ENCODE measurements around the gene UTS2B.

UTS2B gene

GRCh38 chr3:191306428-191306827, 23.9 kb downstream of the UTS2B start:
- no peaks in the 10 kb centered on the region for H3K9me3 ChIP-seq (ENCODE audit: insufficient read depth, low read length)
- no peaks in the 10 kb centered on the region for H3K36me3 ChIP-seq (ENCODE audit: insufficient read depth, insufficient read length, low read length)
- H3K9ac ChIP-seq (ENCODE audit: insufficient read length, low read depth), result no peak overlapping the region
- TF ChIP-seq ZNF274 (IDR thresholded peaks at IDR 0.05; ENCODE audit: low read depth, low read length) (no peak), YY1 (IDR thresholded peaks at IDR 0.05; ENCODE audit: insufficient read depth, insufficient read length) (no peak), SUZ12 (IDR thresholded peaks at IDR 0.05; ENCODE audit: extremely low read depth, insufficient read depth, insufficient read length) (no peak)
- H3K4me1 ChIP-seq (ENCODE audit: insufficient read depth, insufficient read length), result no peaks in the 10 kb centered on the region
- no peak overlapping the region for H3K4me3 ChIP-seq (ENCODE audit: insufficient read length, low read depth)
- no peak for DNase-seq (ENCODE audit: low read depth, low spot score)
- no peaks in the 10 kb centered on the region for H3K27me3 ChIP-seq (ENCODE audit: insufficient read depth, insufficient read length)

GRCh38 chr3:191303596-191303995, 26.7 kb downstream of the UTS2B start:
- no peaks in the 10 kb centered on the region for H3K27me3 ChIP-seq (ENCODE audit: insufficient read depth, insufficient read length)
- H3K9ac ChIP-seq (ENCODE audit: insufficient read length, low read depth), result no peak overlapping the region
- TF ChIP-seq SUZ12 (IDR thresholded peaks at IDR 0.05; ENCODE audit: extremely low read depth, insufficient read depth, insufficient read length), result no peak
- no peak for TF ChIP-seq ZNF274 (IDR thresholded peaks at IDR 0.05; ENCODE audit: low read depth, low read length)
- TF ChIP-seq YY1 (IDR thresholded peaks at IDR 0.05; ENCODE audit: insufficient read depth, insufficient read length), result no peak
- H3K9me3 ChIP-seq (ENCODE audit: insufficient read depth, low read length), result peaks cover 4% of the 10 kb centered on the region; the same call in 1 of the 2 replicates
- H3K4me1 ChIP-seq (ENCODE audit: insufficient read depth, insufficient read length), result no peaks in the 10 kb centered on the region
- no peak for DNase-seq (ENCODE audit: low read depth, low spot score)
- no peak overlapping the region for H3K4me3 ChIP-seq (ENCODE audit: insufficient read length, low read depth)
- no peaks in the 10 kb centered on the region for H3K36me3 ChIP-seq (ENCODE audit: insufficient read depth, insufficient read length, low read length)

GRCh38 chr3:191302451-191302850, 27.9 kb downstream of the UTS2B start:
- Histone ChIP-seq H3K9me3 (ENCODE audit: insufficient read depth, low read length) (peaks cover 4% of the 10 kb centered on the region; the same call in 1 of the 2 replicates), H3K4me1 (ENCODE audit: insufficient read depth, insufficient read length) (no peaks in the 10 kb centered on the region), H3K9ac (ENCODE audit: insufficient read length, low read depth) (no peak overlapping the region), H3K4me3 (ENCODE audit: insufficient read length, low read depth) (no peak overlapping the region), H3K36me3 (ENCODE audit: insufficient read depth, insufficient read length, low read length) (no peaks in the 10 kb centered on the region), H3K27me3 (ENCODE audit: insufficient read depth, insufficient read length) (no peaks in the 10 kb centered on the region)
- no peak for DNase-seq (ENCODE audit: low read depth, low spot score)
- TF ChIP-seq YY1 (IDR thresholded peaks at IDR 0.05; ENCODE audit: insufficient read depth, insufficient read length) (no peak), ZNF274 (IDR thresholded peaks at IDR 0.05; ENCODE audit: low read depth, low read length) (no peak), SUZ12 (IDR thresholded peaks at IDR 0.05; ENCODE audit: extremely low read depth, insufficient read depth, insufficient read length) (no peak)

- no peak overlapping the region for H3K9ac ChIP-seq (ENCODE audit: insufficient read length, low read depth)
- DNase-seq (ENCODE audit: low read depth, low spot score), result peak; percentile 57
- no peak for TF ChIP-seq SUZ12 (IDR thresholded peaks at IDR 0.05; ENCODE audit: extremely low read depth, insufficient read depth, insufficient read length)
- no peak for TF ChIP-seq ZNF274 (IDR thresholded peaks at IDR 0.05; ENCODE audit: low read depth, low read length)
- TF ChIP-seq YY1 (IDR thresholded peaks at IDR 0.05; ENCODE audit: insufficient read depth, insufficient read length), result no peak
- H3K4me1 ChIP-seq (ENCODE audit: insufficient read depth, insufficient read length), result no peaks in the 10 kb centered on the region
- H3K36me3 ChIP-seq (ENCODE audit: insufficient read depth, insufficient read length, low read length), result no peaks in the 10 kb centered on the region
- no peak overlapping the region for H3K4me3 ChIP-seq (ENCODE audit: insufficient read length, low read depth)
- H3K9me3 ChIP-seq (ENCODE audit: insufficient read depth, low read length), result peaks cover 4% of the 10 kb centered on the region; the same call in 1 of the 2 replicates
- no peaks in the 10 kb centered on the region for H3K27me3 ChIP-seq (ENCODE audit: insufficient read depth, insufficient read length)
Observed at GRCh38 chr3:191301782-191302411, 28.4 kb downstream of the UTS2B start.

GRCh38 chr3:191301017-191301416, 29.3 kb downstream of the UTS2B start:
- no peak overlapping the region for H3K4me3 ChIP-seq (ENCODE audit: insufficient read length, low read depth)
- H3K27me3 ChIP-seq (ENCODE audit: insufficient read depth, insufficient read length), result no peaks in the 10 kb centered on the region
- no peaks in the 10 kb centered on the region for H3K36me3 ChIP-seq (ENCODE audit: insufficient read depth, insufficient read length, low read length)
- TF ChIP-seq ZNF274 (IDR thresholded peaks at IDR 0.05; ENCODE audit: low read depth, low read length) (no peak), YY1 (IDR thresholded peaks at IDR 0.05; ENCODE audit: insufficient read depth, insufficient read length) (no peak), SUZ12 (IDR thresholded peaks at IDR 0.05; ENCODE audit: extremely low read depth, insufficient read depth, insufficient read length) (no peak)
- H3K9me3 ChIP-seq (ENCODE audit: insufficient read depth, low read length), result peaks cover 4% of the 10 kb centered on the region; the same call in 1 of the 2 replicates
- H3K9ac ChIP-seq (ENCODE audit: insufficient read length, low read depth), result no peak overlapping the region
- H3K4me1 ChIP-seq (ENCODE audit: insufficient read depth, insufficient read length), result no peaks in the 10 kb centered on the region
- DNase-seq (ENCODE audit: low read depth, low spot score), result no peak

- TF ChIP-seq YY1 (IDR thresholded peaks at IDR 0.05; ENCODE audit: insufficient read depth, insufficient read length) (no peak), ZNF274 (IDR thresholded peaks at IDR 0.05; ENCODE audit: low read depth, low read length) (no peak), SUZ12 (IDR thresholded peaks at IDR 0.05; ENCODE audit: extremely low read depth, insufficient read depth, insufficient read length) (no peak)
- peaks cover 4% of the 10 kb centered on the region; the same call in 1 of the 2 replicates for H3K9me3 ChIP-seq (ENCODE audit: insufficient read depth, low read length)
- DNase-seq (ENCODE audit: low read depth, low spot score), result no peak
- no peaks in the 10 kb centered on the region for H3K36me3 ChIP-seq (ENCODE audit: insufficient read depth, insufficient read length, low read length)
- H3K4me1 ChIP-seq (ENCODE audit: insufficient read depth, insufficient read length), result no peaks in the 10 kb centered on the region
- H3K9ac ChIP-seq (ENCODE audit: insufficient read length, low read depth), result no peak overlapping the region
- no peak overlapping the region for H3K4me3 ChIP-seq (ENCODE audit: insufficient read length, low read depth)
- H3K27me3 ChIP-seq (ENCODE audit: insufficient read depth, insufficient read length), result no peaks in the 10 kb centered on the region
Observed at GRCh38 chr3:191300422-191300821, 29.9 kb downstream of the UTS2B start.

GRCh38 chr3:191298846-191299245, 31.5 kb downstream of the UTS2B start:
- no peak overlapping the region for H3K4me3 ChIP-seq (ENCODE audit: insufficient read length, low read depth)
- H3K9me3 ChIP-seq (ENCODE audit: insufficient read depth, low read length), result peaks cover 4% of the 10 kb centered on the region; the same call in 1 of the 2 replicates
- no peak for DNase-seq (ENCODE audit: low read depth, low spot score)
- no peaks in the 10 kb centered on the region for H3K27me3 ChIP-seq (ENCODE audit: insufficient read depth, insufficient read length)
- H3K36me3 ChIP-seq (ENCODE audit: insufficient read depth, insufficient read length, low read length), result no peaks in the 10 kb centered on the region
- H3K9ac ChIP-seq (ENCODE audit: insufficient read length, low read depth), result no peak overlapping the region
- no peaks in the 10 kb centered on the region for H3K4me1 ChIP-seq (ENCODE audit: insufficient read depth, insufficient read length)
- TF ChIP-seq ZNF274 (IDR thresholded peaks at IDR 0.05; ENCODE audit: low read depth, low read length), result no peak
- no peak for TF ChIP-seq SUZ12 (IDR thresholded peaks at IDR 0.05; ENCODE audit: extremely low read depth, insufficient read depth, insufficient read length)
- no peak for TF ChIP-seq YY1 (IDR thresholded peaks at IDR 0.05; ENCODE audit: insufficient read depth, insufficient read length)

Measured in NT2/D1 (cell line).